Breast epithelium (tissue), 3 donors: ENCODE results near the gene EZH2.

Source experiments
- POLR2A ChIP-seq: fragments of 450-650 bp; IDR thresholded peaks from one replicate; pipeline ENCODE4 v1.6.1; 2016; ENCODE audit warnings: antibody characterized with exemption, mild to moderate bottlenecking, moderate library complexity
- POLR2AphosphoS5 ChIP-seq, 3 donors: sonication (generic); formaldehyde crosslinking; IDR thresholded peaks; one replicate each; pipeline ENCODE4 v1.6.1; 2017; ENCODE audit warnings: antibody characterized with exemption in 3 of 3
- TF ChIP-seq, protein P1 (sequence below), 3 donors: fragments of 450-650 bp; IDR thresholded peaks; one replicate each; pipeline ENCODE4 v1.5.1; 2016 to 2017; ENCODE audit warnings: antibody characterized with exemption in 3 of 3, mild to moderate bottlenecking in 3 of 3, moderate library complexity in 3 of 3

- TF ChIP-seq, protein P1, sequence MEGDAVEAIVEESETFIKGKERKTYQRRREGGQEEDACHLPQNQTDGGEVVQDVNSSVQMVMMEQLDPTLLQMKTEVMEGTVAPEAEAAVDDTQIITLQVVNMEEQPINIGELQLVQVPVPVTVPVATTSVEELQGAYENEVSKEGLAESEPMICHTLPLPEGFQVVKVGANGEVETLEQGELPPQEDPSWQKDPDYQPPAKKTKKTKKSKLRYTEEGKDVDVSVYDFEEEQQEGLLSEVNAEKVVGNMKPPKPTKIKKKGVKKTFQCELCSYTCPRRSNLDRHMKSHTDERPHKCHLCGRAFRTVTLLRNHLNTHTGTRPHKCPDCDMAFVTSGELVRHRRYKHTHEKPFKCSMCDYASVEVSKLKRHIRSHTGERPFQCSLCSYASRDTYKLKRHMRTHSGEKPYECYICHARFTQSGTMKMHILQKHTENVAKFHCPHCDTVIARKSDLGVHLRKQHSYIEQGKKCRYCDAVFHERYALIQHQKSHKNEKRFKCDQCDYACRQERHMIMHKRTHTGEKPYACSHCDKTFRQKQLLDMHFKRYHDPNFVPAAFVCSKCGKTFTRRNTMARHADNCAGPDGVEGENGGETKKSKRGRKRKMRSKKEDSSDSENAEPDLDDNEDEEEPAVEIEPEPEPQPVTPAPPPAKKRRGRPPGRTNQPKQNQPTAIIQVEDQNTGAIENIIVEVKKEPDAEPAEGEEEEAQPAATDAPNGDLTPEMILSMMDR (IDR thresholded peaks at IDR 0.05): no peak
- TF ChIP-seq POLR2A (no peak), POLR2AphosphoS5 (IDR thresholded peaks at IDR 0.05) (no peak)
These were observed 12.5 kb downstream of the EZH2 start for GRCh38 chr7:148871551-148871950.
